ENCODE data around the gene CTCF.
"Not testable (repeated sequence)": the region's sequence is repeated elsewhere in the genome, so short reads cannot be mapped to it uniquely, and the experiment has no call there.

The CTCF gene

DNA sequence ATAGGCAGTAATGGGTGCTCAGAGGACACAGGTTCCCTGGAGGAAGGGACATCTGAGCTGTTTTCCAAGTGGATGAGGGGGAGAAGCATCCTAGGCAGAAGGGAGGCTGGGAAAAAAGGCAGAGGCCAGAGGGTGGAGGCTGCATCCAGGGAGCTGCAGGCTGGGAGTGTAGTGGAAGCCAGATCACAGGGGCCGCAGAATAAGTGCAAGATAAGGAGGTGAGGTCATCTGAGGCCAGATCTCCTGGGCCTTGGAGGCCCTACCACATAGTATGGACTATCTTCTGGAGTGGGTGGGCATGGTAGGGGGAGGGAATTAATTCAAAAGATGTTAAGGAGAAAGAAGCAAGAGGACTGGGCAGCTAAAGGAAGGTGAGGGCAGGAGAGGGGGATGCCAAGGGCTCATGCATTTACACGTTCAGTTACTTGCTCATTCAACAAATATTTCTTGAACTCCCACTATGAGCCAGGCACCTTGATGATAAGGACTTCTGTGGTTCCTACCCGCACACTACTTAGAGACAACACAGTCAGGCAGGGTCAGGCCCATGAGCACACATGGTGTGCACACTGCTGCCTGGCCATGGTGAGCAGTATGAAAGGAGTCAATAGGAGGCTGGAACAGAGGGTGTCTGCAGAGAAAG lies 36.1 kb upstream of the CTCF start:
- TF ChIP-seq POLR2AphosphoS5 (IDR thresholded peaks at IDR 0.05; ENCODE audit: low read depth, low read length): no peak
- TF ChIP-seq POLR2A (IDR thresholded peaks at IDR 0.05; ENCODE audit: low read depth, low read length): no peak
- no peak for TF ChIP-seq TAF1 (IDR thresholded peaks at IDR 0.05; ENCODE audit: borderline replicate concordance, low read depth, low read length)
- DNase-seq (ENCODE audit: insufficient read length) (no peak), FAIRE-seq (no peak)

DNA sequence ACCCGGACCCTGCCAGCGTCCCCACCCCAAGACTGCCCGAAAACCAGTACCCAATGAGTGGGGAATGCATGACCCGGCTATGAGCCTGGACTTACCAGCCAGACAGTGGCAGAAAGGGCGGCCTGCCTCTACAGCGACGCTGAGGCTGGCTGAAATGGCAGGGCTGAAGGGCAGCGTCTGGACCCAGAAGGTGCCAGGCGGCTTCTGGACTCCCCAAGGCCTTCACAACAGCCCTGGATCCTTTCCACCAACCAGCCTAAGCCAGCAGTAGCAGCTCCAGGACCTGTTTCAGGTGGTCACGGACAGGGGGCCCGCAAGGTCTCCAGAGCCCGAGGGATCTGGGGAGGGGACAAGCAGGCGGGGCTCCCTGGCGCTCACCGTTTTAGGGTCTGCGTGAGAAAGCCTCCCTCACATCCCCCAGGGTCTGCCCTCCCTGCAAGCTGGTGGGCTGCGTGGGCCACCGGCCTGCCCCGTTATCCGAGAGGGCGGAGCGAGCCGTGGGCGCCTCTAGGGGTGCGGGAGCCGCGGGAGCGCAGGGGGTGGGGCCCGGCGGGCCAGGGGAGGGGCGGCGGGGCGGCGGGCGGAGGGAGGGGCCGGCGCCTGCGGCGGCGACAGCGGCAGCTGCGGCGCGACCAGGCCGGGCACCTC lies 34.0 kb upstream of the CTCF start, which contains the start of gene RIPOR1:
Gene RIPOR1, plus strand, starts transcription at position 608 of the 648 bp plus-strand sequence. CDS start 9,618 bp downstream, outside the sequence.
- TF ChIP-seq POLR2A (IDR thresholded peaks at IDR 0.05; ENCODE audit: low read depth, low read length) (no peak), POLR2AphosphoS5 (IDR thresholded peaks at IDR 0.05; ENCODE audit: low read depth, low read length) (no peak), TAF1 (IDR thresholded peaks at IDR 0.05; ENCODE audit: borderline replicate concordance, low read depth, low read length) (no peak)
- FAIRE-seq: peak; percentile 38
- DNase-seq (ENCODE audit: insufficient read length): peak; percentile 76

DNA sequence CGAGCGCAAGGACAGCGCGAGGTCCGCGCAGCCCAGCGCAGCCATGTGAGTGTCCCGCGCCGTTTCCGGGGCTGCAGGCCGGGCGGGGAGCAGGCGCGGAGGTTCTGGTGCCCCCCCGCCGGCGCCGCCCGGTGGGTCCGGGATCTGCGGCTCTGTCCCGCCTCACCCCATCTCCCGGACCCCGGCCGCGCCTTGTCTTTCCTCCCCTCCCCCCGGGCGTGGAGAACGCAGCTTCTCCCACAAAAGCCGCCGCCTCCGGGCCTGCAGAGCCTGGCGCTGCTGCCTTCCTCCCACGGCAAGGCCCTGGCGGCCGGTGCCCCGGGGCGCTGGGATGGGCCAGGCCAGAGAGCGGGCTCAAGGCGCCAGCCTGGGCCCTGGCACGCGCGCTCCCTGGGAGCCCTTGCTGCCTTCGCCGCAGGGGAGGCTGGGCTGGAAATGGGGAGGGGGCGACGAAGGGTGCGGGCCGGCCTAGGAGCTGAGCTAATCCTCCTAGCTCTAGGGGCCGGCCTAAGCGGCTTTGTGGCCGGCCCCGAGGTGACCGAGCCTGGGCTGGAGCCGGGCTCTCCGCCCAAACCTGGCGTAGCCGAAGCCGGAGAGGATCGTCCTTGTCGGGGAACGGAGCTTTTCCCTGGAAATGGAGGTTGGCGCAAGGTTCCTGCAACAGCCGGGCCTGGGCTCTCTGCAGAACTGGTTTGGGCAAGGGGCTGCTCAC lies 33.3 kb upstream of the CTCF start:
- FAIRE-seq (no peak), DNase-seq (ENCODE audit: insufficient read length) (no peak)
- TF ChIP-seq POLR2A (IDR thresholded peaks at IDR 0.05; ENCODE audit: low read depth, low read length): no peak
- no peak for TF ChIP-seq TAF1 (IDR thresholded peaks at IDR 0.05; ENCODE audit: borderline replicate concordance, low read depth, low read length)
- TF ChIP-seq POLR2AphosphoS5 (IDR thresholded peaks at IDR 0.05; ENCODE audit: low read depth, low read length): no peak

DNA sequence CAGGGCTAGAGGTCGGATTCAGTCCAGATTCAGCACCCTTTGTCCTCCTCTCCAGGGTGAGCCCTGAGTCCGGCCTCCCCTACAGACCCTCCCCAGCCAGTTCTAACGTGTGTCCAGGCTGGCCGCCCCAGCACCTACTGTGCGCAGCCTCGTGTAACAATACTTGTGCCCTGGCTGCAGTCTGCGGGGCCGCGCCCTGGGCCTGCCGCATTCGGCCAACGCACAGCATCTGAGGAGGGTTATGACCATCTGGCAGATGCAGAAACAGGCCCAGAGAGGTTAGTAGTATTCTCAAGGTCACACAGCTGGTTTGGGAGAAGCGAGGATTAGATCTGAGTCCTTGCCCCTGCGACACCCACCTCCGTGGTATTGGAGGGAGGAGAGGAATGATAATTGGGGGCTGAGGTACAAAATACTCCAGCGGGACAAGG lies 32.7 kb upstream of the CTCF start:
- FAIRE-seq: peak; percentile 66
- TF ChIP-seq TAF1 (IDR thresholded peaks at IDR 0.05; ENCODE audit: borderline replicate concordance, low read depth, low read length) (no peak), POLR2A (IDR thresholded peaks at IDR 0.05; ENCODE audit: low read depth, low read length) (no peak), POLR2AphosphoS5 (IDR thresholded peaks at IDR 0.05; ENCODE audit: low read depth, low read length) (no peak)
- no peak for DNase-seq (ENCODE audit: insufficient read length)

DNA sequence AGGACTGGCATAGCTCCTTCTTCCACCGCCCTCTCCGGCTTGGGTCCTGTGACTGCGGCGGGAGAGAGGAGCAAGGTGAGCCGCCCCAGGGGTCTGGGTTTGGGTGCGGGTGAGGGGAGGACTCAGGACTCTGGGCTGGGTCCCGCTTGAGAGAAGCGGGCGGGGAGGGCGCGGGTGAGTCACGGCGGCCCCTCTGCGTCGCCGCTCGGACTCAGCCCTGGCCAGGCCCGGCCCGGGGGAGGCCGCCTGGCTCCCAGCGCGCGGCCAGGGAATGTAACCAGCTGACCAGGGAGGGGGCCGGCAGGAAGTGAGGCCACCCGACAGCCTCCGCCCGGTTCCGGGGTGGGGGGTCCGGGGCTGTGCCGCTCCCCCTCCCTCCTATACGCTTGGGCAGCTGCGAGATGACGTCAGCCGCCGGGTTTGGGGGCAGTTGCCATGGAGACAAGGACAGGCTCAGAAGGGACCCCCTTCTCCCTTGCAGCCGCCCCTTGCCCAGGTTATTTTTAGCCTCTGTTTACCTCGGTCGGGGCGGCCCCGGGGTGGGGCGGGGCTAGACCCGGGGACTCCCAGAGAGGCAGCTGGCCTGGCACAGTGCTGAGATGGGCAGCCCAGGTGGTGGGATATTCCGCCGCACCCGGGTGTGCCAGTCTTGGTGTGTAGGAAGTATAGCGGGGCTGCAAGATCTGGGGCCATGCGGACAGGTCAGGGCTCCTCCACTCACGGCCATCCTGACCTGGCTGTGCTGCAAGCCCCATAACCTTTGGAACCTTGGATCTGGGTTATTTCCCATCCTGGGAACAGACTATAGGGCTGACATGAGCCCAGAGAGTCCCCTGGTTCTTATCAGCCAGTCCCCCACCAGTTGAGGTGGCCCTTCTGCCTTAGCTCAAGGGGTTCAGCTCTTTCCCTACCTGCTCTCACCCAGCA lies 32.0 kb upstream of the CTCF start:
- TF ChIP-seq POLR2AphosphoS5 (IDR thresholded peaks at IDR 0.05; ENCODE audit: low read depth, low read length) (no peak), TAF1 (IDR thresholded peaks at IDR 0.05; ENCODE audit: borderline replicate concordance, low read depth, low read length) (no peak), POLR2A (IDR thresholded peaks at IDR 0.05; ENCODE audit: low read depth, low read length) (no peak)
- DNase-seq (ENCODE audit: insufficient read length): no peak
- FAIRE-seq: no peak

DNA sequence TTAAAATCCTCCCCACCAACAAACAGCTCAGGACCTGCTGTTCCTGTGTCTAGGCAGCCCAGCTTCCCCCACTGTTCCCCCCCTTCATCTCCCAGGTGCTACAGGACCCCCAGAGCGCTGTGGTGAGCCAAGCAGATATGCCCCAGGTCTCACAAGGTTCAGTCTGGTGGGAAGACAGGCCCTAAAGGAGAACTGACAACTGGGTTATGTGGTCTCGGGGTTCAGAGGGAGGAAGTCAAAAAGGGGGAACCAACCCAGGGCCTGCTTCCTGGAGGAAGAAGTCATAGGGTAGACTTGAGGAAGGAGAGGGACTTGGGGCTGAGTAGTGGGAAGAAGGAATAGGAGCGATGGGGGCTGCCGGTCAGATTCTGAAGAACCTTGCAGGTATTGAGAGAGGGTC lies 31.1 kb upstream of the CTCF start:
- no peak for FAIRE-seq

DNA sequence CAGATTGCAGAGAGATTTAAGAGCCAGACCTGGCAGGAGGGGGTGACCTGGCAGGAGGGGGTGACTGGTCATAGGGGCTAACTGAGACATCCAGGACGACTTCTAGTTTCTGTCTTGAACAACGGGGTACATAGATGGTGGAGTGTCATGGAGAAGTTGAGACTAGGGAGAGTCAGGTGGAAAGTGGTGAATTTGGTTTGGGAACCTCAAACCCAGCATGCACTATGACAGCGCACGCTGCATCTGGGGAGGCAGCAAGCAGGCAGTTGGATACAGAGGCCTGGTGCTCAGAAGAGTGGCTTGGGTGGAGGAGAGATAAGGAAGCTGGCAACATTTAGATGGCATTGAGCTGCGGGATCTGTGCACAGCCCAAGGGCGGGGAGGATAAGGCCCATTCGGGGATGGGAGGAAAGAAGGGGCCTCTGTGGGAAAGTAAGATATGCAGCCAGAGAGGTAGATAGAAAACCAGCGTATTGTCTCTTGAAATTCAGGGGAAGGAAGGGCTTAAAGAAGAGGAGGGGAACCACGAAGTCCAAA lies 29.2 kb upstream of the CTCF start:
- DNase-seq (ENCODE audit: insufficient read length) (no peak), FAIRE-seq (no peak)
- TF ChIP-seq POLR2A (IDR thresholded peaks at IDR 0.05; ENCODE audit: low read depth, low read length) (no peak), POLR2AphosphoS5 (IDR thresholded peaks at IDR 0.05; ENCODE audit: low read depth, low read length) (no peak), TAF1 (IDR thresholded peaks at IDR 0.05; ENCODE audit: borderline replicate concordance, low read depth, low read length) (no peak)

More for the DNA sequence above, 31.1 kb upstream of the CTCF start:
- no peak for DNase-seq (ENCODE audit: insufficient read length)
- TF ChIP-seq POLR2A (IDR thresholded peaks at IDR 0.05; ENCODE audit: low read depth, low read length) (no peak), POLR2AphosphoS5 (IDR thresholded peaks at IDR 0.05; ENCODE audit: low read depth, low read length) (no peak), TAF1 (IDR thresholded peaks at IDR 0.05; ENCODE audit: borderline replicate concordance, low read depth, low read length) (no peak)

DNA sequence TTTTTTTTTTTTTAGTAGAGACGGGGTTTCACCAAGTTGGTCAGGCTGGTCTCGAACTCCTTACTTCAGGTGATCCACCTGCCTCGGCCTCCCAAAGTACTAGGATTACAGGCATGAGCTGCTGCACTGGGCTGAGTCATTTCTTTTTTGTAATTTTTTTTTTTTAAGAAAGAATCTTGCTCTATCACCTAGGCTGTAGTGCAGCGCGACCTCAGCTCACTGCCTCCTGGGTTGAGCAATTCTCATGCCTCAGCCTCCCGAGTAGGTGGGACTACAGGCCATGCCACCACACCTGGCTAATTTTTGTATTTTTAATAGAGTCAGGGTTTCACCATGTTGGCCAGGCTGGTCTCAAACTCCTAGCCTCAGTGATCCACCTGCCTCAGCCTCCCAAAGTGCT lies 28.3 kb upstream of the CTCF start:
- FAIRE-seq; DNase-seq (ENCODE audit: insufficient read length): not testable (repeated sequence)

DNA sequence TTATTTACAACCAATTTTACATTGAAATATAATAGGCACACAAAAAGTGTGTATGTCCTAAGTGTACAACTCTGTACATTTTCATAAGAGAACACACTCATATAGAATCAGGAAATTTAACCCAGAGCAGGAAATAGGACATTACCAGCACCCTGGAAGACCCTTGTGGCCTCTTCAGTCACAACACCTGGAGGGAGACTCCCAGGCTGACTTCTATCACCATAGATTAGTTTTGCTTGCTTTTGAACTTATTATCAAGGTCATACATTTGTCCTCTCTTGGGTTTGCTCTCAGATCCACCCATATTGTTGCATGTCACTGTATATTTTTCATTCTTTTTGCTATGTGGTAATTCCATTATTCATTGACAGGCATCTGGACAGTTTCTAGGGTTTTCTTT lies 27.9 kb upstream of the CTCF start:
- TF ChIP-seq TAF1 (IDR thresholded peaks at IDR 0.05; ENCODE audit: borderline replicate concordance, low read depth, low read length) (no peak), POLR2AphosphoS5 (IDR thresholded peaks at IDR 0.05; ENCODE audit: low read depth, low read length) (no peak), POLR2A (IDR thresholded peaks at IDR 0.05; ENCODE audit: low read depth, low read length) (no peak)
- FAIRE-seq (no peak), DNase-seq (ENCODE audit: insufficient read length) (no peak)

DNA sequence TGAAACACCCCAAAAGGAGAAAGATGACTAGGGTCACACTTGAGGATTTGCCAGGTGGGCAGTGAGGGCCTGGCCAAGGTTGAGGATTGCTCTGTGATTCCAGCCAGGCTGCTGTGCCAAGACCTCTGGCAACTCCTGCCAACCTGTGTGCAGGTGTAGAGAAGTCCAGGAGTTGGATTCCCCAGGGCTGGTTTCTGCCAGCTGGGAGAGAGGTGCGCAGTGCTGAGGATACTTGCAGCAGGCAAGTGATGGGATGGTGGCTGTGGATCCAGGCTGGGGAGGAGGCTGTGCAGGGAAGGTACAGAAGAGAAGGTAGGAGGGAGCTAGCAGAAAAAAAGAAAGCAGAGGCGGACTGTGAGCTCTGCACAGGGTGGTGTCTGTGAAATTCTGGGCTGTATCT lies 27.1 kb upstream of the CTCF start:
- DNase-seq (ENCODE audit: insufficient read length): no peak
- TF ChIP-seq POLR2AphosphoS5 (IDR thresholded peaks at IDR 0.05; ENCODE audit: low read depth, low read length) (no peak), POLR2A (IDR thresholded peaks at IDR 0.05; ENCODE audit: low read depth, low read length) (no peak), TAF1 (IDR thresholded peaks at IDR 0.05; ENCODE audit: borderline replicate concordance, low read depth, low read length) (no peak)
- no peak for FAIRE-seq

DNA sequence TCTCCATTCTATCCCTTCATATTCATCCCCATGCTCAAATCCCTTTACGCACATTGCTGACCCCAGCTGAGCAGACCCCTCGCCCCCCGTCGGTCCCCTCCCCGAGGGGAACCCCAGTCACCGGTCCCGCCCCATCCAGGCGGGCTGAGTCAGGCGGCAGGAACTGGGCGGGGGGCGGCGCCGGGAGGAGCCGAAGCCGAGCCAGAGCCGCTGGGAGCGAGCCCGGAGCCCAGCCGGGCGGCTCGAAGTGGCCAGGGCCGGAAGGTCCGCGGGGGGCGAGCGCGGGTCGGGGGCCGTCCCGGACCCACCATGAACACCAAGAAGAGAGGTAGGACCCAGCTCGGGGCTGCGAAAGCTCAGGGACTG lies 25.1 kb upstream of the CTCF start:
- DNase-seq (ENCODE audit: insufficient read length): peak; percentile 56
- no peak for TF ChIP-seq TAF1 (IDR thresholded peaks at IDR 0.05; ENCODE audit: borderline replicate concordance, low read depth, low read length)
- TF ChIP-seq POLR2A (IDR thresholded peaks at IDR 0.05; ENCODE audit: low read depth, low read length): peak; percentile 28; the same call in 1 of the 2 replicates
- no peak for TF ChIP-seq POLR2AphosphoS5 (IDR thresholded peaks at IDR 0.05; ENCODE audit: low read depth, low read length)
- FAIRE-seq: peak; percentile 54

All from GM12892 (cell line).